ENCODE data around the gene CACNA1G. TPM values are rescaled to one million over a fixed set of nuclear protein-coding genes. Genes with fewer than 3 reads are reported as not detected.

CACNA1G gene
- total RNA-seq, 1 donor from 2014 or later = not detected

GRCh38 chr17:50668838-50669581 is 108.5 kb downstream of the CACNA1G start:
- Histone ChIP-seq H3K27ac (no peak overlapping the region), H3K36me3 (no peaks in the 10 kb centered on the region), H3K9me3 (no peaks in the 10 kb centered on the region), H3K27me3 (no peaks in the 10 kb centered on the region), H3K4me1 (peaks cover 5% of the 10 kb centered on the region), H3K4me3 (no peak overlapping the region)
- ATAC-seq = no peak
- TF ChIP-seq CTCF (IDR thresholded peaks at IDR 0.05) = no peak
- DNase-seq = no peak
- intact Hi-C loops (cut with DNase I) = no loop called here

- intact Hi-C loops (cut with DNase I) = no loop called here
- no peaks in the 10 kb centered on the region for H3K27me3 ChIP-seq
- H3K36me3 ChIP-seq = no peaks in the 10 kb centered on the region
- ATAC-seq = no peak
- no peak overlapping the region for H3K27ac ChIP-seq
- H3K4me1 ChIP-seq = peaks cover 5% of the 10 kb centered on the region
- H3K9me3 ChIP-seq = no peaks in the 10 kb centered on the region
- no peak overlapping the region for H3K4me3 ChIP-seq
- DNase-seq = no peak
- TF ChIP-seq CTCF (IDR thresholded peaks at IDR 0.05) = no peak
These were observed 111.6 kb downstream of the CACNA1G start for GRCh38 chr17:50672071-50672470.

DNA sequence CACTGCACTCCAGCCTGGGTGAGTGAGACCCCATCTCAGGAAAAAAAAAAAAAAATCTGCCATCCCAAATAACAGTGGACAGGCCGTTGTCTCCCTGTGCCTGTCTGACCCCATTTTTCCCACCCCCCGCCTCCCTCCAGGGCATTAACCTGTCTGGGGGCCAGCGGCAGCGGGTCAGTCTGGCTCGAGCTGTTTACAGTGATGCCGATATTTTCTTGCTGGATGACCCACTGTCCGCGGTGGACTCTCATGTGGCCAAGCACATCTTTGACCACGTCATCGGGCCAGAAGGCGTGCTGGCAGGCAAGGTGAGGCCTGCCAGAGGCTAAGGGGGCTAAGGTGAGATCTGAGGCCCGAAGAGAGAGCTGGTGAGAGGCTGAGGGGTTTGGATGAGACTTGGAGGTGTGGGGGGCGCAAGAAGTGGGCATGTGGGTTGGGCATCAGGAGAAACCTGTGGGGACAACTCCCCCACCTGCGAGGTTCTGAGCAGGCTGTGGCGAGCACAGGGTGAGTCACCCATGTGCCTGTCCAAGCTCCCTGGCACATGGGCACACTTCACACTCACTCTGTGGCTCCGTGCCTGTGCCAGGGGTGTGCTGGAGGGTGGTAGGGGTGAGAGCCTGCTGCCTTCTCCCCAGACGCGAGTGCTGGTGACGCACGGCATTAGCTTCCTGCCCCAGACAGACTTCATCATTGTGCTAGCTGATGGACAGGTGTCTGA is 112.5 kb downstream of the CACNA1G start:
- Histone ChIP-seq H3K4me1 (peaks cover 5% of the 10 kb centered on the region), H3K27me3 (no peaks in the 10 kb centered on the region), H3K27ac (no peak overlapping the region), H3K9me3 (no peaks in the 10 kb centered on the region), H3K36me3 (no peaks in the 10 kb centered on the region), H3K4me3 (no peak overlapping the region)
- no peak for TF ChIP-seq CTCF (IDR thresholded peaks at IDR 0.05)
- peak; percentile 36 for ATAC-seq
- DNase-seq = peak; percentile 58
- intact Hi-C loops (cut with DNase I) = no loop called here

DNA sequence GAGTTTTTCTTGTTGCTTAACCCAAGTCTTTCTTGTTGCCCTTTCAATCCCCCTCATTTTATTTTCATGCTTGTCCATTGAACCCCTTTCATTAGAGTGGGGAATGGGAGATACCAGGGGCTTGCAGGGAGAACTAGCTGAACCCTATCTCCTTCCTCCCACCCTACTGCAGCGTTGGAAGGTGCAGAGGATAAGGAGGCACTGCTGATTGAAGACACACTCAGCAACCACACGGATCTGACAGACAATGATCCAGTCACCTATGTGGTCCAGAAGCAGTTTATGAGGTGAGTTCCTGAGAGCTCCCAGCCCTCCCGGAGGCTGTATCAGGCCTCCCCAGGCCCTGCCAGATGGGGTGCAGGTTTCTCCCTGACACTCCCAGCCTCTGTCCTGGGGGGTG is 114.7 kb downstream of the CACNA1G start:
- Histone ChIP-seq H3K4me3 (no peak overlapping the region), H3K36me3 (no peaks in the 10 kb centered on the region), H3K27me3 (no peaks in the 10 kb centered on the region), H3K27ac (no peak overlapping the region), H3K4me1 (peaks cover 5% of the 10 kb centered on the region), H3K9me3 (no peaks in the 10 kb centered on the region)
- TF ChIP-seq CTCF (IDR thresholded peaks at IDR 0.05) = no peak
- DNase-seq (no peak), ATAC-seq (no peak)
- intact Hi-C loops (cut with DNase I) = no loop called here

GRCh38 chr17:50675627-50676026 is 115.1 kb downstream of the CACNA1G start:
- TF ChIP-seq CTCF (IDR thresholded peaks at IDR 0.05) = no peak
- no peaks in the 10 kb centered on the region for H3K27me3 ChIP-seq
- ATAC-seq (no peak), DNase-seq (peak; percentile 40)
- no peaks in the 10 kb centered on the region for H3K9me3 ChIP-seq
- peaks cover 3% of the 10 kb centered on the region for H3K4me1 ChIP-seq
- intact Hi-C loops (cut with DNase I) = no loop called here
- no peaks in the 10 kb centered on the region for H3K36me3 ChIP-seq
- H3K27ac ChIP-seq = no peak overlapping the region
- no peak overlapping the region for H3K4me3 ChIP-seq

All from upper lobe of right lung (tissue), 1 donor.